DMS114 treated with DMSO at 0.1 percent for 48 hours (cell line): Measurements from ENCODE around the gene AP1S2.

Experiments
- DNase-seq: peaks from one replicate; lab custom pipeline; 2025; ENCODE audit not compliant: unreplicated experiment; lab: John Stamatoyannopoulos, UW

Gene AP1S2

GRCh38 chrX:15812192-15812938 is 42.2 kb downstream of the AP1S2 start:
- no peak for DNase-seq

- DNase-seq, result no peak
Observed at GRCh38 chrX:15808254-15808653, 46.4 kb downstream of the AP1S2 start.

- no peak for DNase-seq
Observed at GRCh38 chrX:15804563-15804962, 50.0 kb downstream of the AP1S2 start.

- no peak for DNase-seq
Observed at GRCh38 chrX:15797707-15798106, 56.9 kb downstream of the AP1S2 start.

GRCh38 chrX:15790769-15791290 is 63.8 kb downstream of the AP1S2 start:
- no peak for DNase-seq

- peak; percentile 60 for DNase-seq
Observed at GRCh38 chrX:15789979-15790768, 64.4 kb downstream of the AP1S2 start, which contains the start of gene ZRSR2. ZRSR2 (plus strand) TSS chrX:15790484; CDS start chrX:15790496, 12 bp downstream.

- DNase-seq, result no peak
Observed at GRCh38 chrX:15786915-15787314, 67.7 kb downstream of the AP1S2 start.

- no peak for DNase-seq
Observed at GRCh38 chrX:15785176-15785750, 69.3 kb downstream of the AP1S2 start.

GRCh38 chrX:15781961-15782699 is 72.5 kb downstream of the AP1S2 start:
- DNase-seq, result no peak
